Thyroid gland (tissue), 4 donors: ENCODE measurements around the gene PNKP.

Experiments
- POLR2A ChIP-seq, 2 donors: fragments of 450-650 bp; IDR thresholded peaks; one replicate each; pipeline ENCODE4 v1.6.1; 2017; ENCODE audit warnings: antibody characterized with exemption in 2 of 2, mild to moderate bottlenecking in 2 of 2, moderate library complexity in 1 of 2
- TF ChIP-seq, protein P1 (sequence below), 6 experiments: fragments of 200-600 bp in 3 of 6; fragments of 450-650 bp in 3 of 6; sonication (generic) in 3 of 6; IDR thresholded peaks; one replicate each; pipeline ENCODE4 v1.5.1; 2016 to 2019; ENCODE audit warnings: antibody characterized with exemption in 6 of 6, mild to moderate bottlenecking in 2 of 6, inconsistent platforms in 1 of 6, moderate library complexity in 1 of 6

DNA sequence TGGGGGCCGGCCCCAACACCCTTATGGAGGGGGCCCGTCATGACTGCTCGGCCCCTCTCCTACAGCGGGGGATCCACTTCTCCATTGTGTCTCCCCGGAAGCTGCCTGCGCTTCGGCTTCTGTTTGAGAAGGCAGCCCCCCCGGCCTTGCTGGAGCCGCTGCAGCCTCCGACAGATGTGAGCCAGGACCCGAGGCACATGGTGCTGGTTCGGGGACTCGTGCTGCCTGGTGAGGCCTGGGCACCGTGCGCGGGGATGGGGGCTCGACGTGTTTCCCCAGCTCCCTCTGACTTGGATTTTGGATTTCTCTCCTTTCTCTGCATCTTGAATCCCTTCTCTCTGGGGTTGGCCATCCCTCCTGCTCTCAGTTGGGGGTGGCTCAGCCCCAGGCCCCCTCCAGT is 37.7 kb downstream of the PNKP start:
- TF ChIP-seq, protein P1, sequence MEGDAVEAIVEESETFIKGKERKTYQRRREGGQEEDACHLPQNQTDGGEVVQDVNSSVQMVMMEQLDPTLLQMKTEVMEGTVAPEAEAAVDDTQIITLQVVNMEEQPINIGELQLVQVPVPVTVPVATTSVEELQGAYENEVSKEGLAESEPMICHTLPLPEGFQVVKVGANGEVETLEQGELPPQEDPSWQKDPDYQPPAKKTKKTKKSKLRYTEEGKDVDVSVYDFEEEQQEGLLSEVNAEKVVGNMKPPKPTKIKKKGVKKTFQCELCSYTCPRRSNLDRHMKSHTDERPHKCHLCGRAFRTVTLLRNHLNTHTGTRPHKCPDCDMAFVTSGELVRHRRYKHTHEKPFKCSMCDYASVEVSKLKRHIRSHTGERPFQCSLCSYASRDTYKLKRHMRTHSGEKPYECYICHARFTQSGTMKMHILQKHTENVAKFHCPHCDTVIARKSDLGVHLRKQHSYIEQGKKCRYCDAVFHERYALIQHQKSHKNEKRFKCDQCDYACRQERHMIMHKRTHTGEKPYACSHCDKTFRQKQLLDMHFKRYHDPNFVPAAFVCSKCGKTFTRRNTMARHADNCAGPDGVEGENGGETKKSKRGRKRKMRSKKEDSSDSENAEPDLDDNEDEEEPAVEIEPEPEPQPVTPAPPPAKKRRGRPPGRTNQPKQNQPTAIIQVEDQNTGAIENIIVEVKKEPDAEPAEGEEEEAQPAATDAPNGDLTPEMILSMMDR (IDR thresholded peaks at IDR 0.05) = no peak
- no peak for TF ChIP-seq POLR2A (IDR thresholded peaks at IDR 0.05)
